Prostate gland (tissue), 2 donors: ENCODE data around the gene NPAT. TPM values are rescaled to one million over a fixed set of nuclear protein-coding genes. Genes with fewer than 3 reads are reported as not detected.
"Not testable (repeated sequence)": the region's sequence is repeated elsewhere in the genome, so short reads cannot be mapped to it uniquely, and the experiment has no call there.

ENCODE experiments used
- DNase-seq: peaks from one replicate; pipeline ENCODE4 v3.0.0-alpha.2; 2019; ENCODE audit warnings: low spot score
- H3K27ac ChIP-seq, 2 donors: fragments of 200-600 bp; sonication (generic); 2 replicates each; pipeline ENCODE4 v1.5.1; 2017 to 2019
- H3K27me3 ChIP-seq: fragments of 200-600 bp; sonication (generic); replicated peaks from 2 replicates; pipeline ENCODE4 v1.5.1; 2019; ENCODE audit not compliant: insufficient read depth
- H3K36me3 ChIP-seq, 2 donors: fragments of 200-600 bp; sonication (generic); 1 replicate in 1 of 2; 2 replicates in 1 of 2; pipeline versions ENCODE4 v1.5.1 to v1.8.1; 2017 to 2019
- H3K4me1 ChIP-seq: fragments of 200-600 bp; sonication (generic); replicated peaks from 2 replicates; pipeline ENCODE4 v1.5.1; 2019
- H3K4me3 ChIP-seq, 2 donors: fragments of 200-600 bp; sonication (generic); 2 replicates each; pipeline ENCODE4 v1.5.1; 2017 to 2019
- H3K9me3 ChIP-seq: fragments of 200-600 bp; sonication (generic); 2 replicates; pipeline ENCODE4 v1.5.1; 2017
- POLR2A ChIP-seq: fragments of 450-650 bp; IDR thresholded peaks from one replicate; pipeline ENCODE4 v1.6.1; 2016; ENCODE audit warnings: antibody characterized with exemption, mild to moderate bottlenecking
- POLR2AphosphoS5 ChIP-seq: sonication (generic); formaldehyde crosslinking; IDR thresholded peaks from one replicate; pipeline ENCODE4 v1.6.1; 2017; ENCODE audit warnings: antibody characterized with exemption
- WGBS: methylation state at CpG from one replicate; pipeline ENCODE4 v1.1.5; 2018; 5-methylcytosine and 5-hydroxymethylcytosine counted together
- intact Hi-C: fragments of 100-400 bp; cut with DNase I; formaldehyde crosslinking; loops from one replicate; pipeline ENCODE4 v1.14.2; 2022
- total RNA-seq, 2 donors: library from RNA; depleted of rRNA; stranded (reverse); fragments of >200 nt; gene quantifications; one replicate each; pipeline ENCODE4 v1.1.0, GENCODE V29; 2016
- TF ChIP-seq, protein P1 (sequence below), 4 experiments: fragments of 200-600 bp in 2 of 4; fragments of 450-650 bp in 2 of 4; sonication (generic) in 2 of 4; IDR thresholded peaks; 1 replicate in 3 of 4; 2 replicates in 1 of 4; pipeline ENCODE4 v1.5.1; 2016 to 2019; ENCODE audit warnings: antibody characterized with exemption in 4 of 4, mild to moderate bottlenecking in 2 of 4, moderate library complexity in 2 of 4

Gene NPAT
- total RNA-seq, 2 donors from 2014 or later, result 18.1 to 25.3 TPM

DNA sequence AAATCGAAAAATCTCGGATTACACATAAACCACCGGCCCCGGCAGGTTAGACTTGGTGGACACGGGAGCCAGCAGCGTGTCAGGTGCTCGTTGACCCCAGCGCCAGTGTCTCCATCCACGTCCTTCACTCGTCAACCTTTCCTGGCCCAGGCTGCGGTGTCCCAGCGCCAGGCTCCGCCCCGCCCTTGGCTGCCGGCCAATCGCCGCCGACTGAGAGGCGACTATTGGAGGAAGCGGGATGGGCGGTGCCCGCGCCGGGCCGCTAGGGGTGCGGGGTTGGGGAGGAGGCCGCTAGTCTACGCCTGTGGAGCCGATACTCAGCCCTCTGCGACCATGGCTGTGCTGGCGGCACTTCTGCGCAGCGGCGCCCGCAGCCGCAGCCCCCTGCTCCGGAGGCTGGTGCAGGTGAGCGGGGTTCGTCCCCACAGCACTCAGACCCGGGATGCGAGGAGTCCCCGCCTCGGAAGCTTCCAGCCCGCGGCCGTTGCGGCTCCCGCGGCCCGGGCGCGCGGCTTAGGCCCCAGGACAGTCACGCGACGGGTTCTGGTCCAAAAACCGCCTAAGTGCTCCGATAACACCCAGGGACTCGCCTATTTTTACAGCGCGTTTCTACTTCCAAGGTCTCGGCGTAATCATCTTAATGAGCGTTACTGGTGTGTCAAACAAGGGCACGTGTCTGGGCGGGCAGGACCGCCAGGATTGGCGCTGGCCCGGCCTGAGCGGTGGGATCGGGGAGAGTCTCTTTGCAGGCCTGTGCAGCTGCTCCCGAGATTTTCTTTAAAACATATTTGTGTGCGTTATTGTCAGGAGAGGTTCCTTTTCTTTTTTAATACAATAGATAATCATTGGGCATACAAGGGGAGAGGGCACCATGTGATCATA, 100.9 kb downstream of the NPAT start, which contains the start of gene ACAT1:
TSS of gene ACAT1 (plus strand) at position 294 of the 882 bp plus-strand sequence. CDS start at position 334, 40 bp downstream.
- H3K36me3 ChIP-seq, result no peaks in the 10 kb centered on the region
- H3K27ac ChIP-seq, result peak within 1 kb of the TSS; percentile 87 to 89
- WGBS, result under 1% methylated on average over 54 of the region's 73 CpGs
- H3K27me3 ChIP-seq, result no peaks in the 10 kb centered on the region
- peaks cover 4% of the 10 kb centered on the region for H3K4me1 ChIP-seq
- intact Hi-C loops, result loop anchor here (2.0 to 10.0 kb wide), 3 partner anchors 101 to 541 kb away; partner anchors contain the start of genes ATM, NPAT and POGLUT3
- peak; percentile 94 for DNase-seq
- H3K9me3 ChIP-seq, result no peaks in the 10 kb centered on the region
- TF ChIP-seq, protein P1, sequence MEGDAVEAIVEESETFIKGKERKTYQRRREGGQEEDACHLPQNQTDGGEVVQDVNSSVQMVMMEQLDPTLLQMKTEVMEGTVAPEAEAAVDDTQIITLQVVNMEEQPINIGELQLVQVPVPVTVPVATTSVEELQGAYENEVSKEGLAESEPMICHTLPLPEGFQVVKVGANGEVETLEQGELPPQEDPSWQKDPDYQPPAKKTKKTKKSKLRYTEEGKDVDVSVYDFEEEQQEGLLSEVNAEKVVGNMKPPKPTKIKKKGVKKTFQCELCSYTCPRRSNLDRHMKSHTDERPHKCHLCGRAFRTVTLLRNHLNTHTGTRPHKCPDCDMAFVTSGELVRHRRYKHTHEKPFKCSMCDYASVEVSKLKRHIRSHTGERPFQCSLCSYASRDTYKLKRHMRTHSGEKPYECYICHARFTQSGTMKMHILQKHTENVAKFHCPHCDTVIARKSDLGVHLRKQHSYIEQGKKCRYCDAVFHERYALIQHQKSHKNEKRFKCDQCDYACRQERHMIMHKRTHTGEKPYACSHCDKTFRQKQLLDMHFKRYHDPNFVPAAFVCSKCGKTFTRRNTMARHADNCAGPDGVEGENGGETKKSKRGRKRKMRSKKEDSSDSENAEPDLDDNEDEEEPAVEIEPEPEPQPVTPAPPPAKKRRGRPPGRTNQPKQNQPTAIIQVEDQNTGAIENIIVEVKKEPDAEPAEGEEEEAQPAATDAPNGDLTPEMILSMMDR (IDR thresholded peaks at IDR 0.05), result peak in 3 of 4 experiments; percentile 40 to 76 (median 69)
- TF ChIP-seq POLR2AphosphoS5 (peak; percentile 90), POLR2A (peak; percentile 70)
- H3K4me3 ChIP-seq, result peak within 1 kb of the TSS; percentile 69 to 73

DNA sequence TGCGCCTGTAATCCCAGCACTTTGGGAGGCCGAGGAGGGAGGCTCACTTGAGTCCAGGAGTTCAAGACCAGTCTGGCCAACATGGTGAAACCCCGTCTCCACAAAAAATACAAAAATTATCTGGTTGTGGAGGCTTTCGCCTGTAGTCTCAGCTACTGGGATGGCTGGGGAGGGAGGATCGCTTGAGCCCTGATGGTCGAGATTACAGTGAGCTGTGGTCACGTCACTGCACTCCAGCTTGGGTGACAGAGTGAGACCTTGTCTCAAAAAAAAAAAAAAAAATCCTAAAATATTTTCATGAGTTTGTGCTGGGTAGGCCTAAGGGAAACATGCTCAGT, 101.5 kb downstream of the NPAT start:
- H3K4me1 ChIP-seq, H3K27me3 ChIP-seq, H3K9me3 ChIP-seq, DNase-seq, H3K36me3 ChIP-seq: not testable (repeated sequence)
- peak overlapping the region; percentile 69 to 73 for H3K4me3 ChIP-seq
- intact Hi-C loops, result loop anchor here (2.0 to 10.0 kb wide), 3 partner anchors 102 to 541 kb away; partner anchors contain the start of genes ATM, NPAT and POGLUT3
- H3K27ac ChIP-seq, result peak overlapping the region; percentile 87 to 89
- 63% methylated on average over 7 of the region's 7 CpGs for WGBS

DNA sequence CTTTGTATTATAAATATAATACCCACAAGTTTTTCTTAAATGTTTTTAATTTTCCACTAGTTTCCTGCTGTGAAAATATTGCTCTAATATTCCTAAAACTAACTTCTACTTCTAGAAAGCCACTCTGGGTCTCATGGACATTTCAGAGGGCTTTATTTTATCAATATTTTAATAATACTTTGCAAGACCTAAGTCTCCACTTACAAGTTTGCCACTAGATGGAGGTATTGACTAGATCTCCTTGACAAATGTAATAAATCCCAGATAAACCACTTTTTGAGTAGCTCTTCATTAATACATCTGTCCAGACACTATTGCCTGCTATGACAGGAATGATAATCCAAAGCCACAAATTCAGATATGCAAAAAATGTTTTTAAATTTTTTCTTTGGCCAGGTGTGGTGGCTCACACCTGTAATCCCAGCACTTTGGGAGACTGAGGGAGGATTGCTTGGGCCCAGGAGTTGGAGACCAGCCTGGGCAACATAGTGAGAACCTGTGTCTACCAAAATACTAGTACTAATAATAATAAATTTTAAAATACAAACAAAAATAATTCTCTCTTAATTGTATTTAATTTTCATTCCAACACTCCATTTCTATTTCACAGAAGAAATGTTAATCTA, 104.6 kb downstream of the NPAT start:
- Histone ChIP-seq H3K36me3 (no peaks in the 10 kb centered on the region), H3K27me3 (no peaks in the 10 kb centered on the region), H3K4me3 (no peak overlapping the region), H3K4me1 (peaks cover 4% of the 10 kb centered on the region), H3K27ac (no peak overlapping the region), H3K9me3 (no peaks in the 10 kb centered on the region)
- DNase-seq, result no peak
- intact Hi-C loops, result loop anchor here (5.0 kb wide), 1 partner anchor 111 kb away; the partner anchor contains the start of gene CUL5
- TF ChIP-seq POLR2A (no peak), POLR2AphosphoS5 (no peak)
- TF ChIP-seq, protein P1 (IDR thresholded peaks at IDR 0.05), result peak in 2 of 4 experiments; percentile 52 to 62

DNA sequence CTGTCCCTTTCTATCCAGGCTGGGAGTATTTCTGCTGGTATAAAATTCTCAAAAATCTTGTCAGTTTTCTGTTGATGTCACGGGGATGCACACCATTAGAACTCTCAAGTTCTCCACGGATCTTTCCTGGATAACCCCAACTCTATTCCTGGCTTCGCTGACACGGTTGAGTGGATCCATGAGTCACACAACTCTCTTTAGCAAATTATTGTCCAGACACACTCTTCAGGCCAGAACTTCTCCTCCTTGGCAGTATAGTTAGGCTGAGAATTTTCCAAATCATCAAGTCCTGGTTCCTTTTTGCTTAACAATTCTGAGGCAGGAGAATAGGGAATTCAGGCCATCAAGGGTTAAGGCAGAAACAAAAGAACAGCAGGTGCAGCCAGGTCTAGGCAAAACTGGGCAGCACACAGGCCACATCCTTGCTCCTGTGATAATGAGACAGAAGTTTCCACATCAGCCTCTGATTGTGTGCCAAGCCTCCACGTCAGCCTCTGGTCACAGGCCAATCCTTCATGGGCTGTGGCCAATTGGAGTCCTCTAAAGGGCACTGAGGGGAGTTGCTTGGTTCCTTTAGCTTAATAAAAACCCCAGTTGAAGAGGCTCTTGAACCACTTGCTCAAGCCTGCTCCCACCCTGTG, 106.8 kb downstream of the NPAT start:
- no peaks in the 10 kb centered on the region for H3K36me3 ChIP-seq
- H3K9me3 ChIP-seq, result no peaks in the 10 kb centered on the region
- peak overlapping the region in 1 of 2 donors; percentile 53 for H3K27ac ChIP-seq
- TF ChIP-seq, protein P1 (IDR thresholded peaks at IDR 0.05), result no peak
- TF ChIP-seq POLR2AphosphoS5, result peak; percentile 73
- peak; percentile 67 for DNase-seq
- H3K27me3 ChIP-seq, result no peaks in the 10 kb centered on the region
- 30% methylated on average over 5 of the region's 5 CpGs for WGBS
- no peak overlapping the region for H3K4me3 ChIP-seq
- H3K4me1 ChIP-seq, result no peaks in the 10 kb centered on the region
- intact Hi-C loops, result loop anchor here (5.0 kb wide), 1 partner anchor 108 kb away; the partner anchor contains the start of gene CUL5

DNA sequence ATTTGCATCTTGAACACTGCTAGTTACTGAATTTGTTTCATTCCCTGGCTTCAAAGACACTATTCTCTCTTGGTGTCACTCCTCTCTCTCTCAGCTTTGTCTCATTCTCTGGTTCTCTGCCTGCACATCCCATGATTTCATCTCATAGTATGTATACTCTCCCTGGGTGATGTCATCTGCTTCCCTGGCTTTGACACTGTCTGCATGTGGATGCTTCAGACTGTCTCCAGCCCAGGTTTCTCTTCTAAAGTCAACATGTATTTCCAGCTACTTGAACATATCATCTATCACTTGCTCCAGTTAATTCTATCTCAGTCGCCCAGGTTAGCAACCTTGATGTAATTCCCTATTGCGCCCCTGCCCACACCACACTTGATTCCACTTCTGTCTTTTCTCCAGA, 110.4 kb downstream of the NPAT start:
- H3K27ac ChIP-seq, result no peak overlapping the region
- no peaks in the 10 kb centered on the region for H3K9me3 ChIP-seq
- no peak for TF ChIP-seq POLR2A
- TF ChIP-seq, protein P1 (IDR thresholded peaks at IDR 0.05), result no peak
- no peak for TF ChIP-seq POLR2AphosphoS5
- DNase-seq, result no peak
- intact Hi-C loops, result no loop called here
- H3K27me3 ChIP-seq, result no peaks in the 10 kb centered on the region
- H3K4me1 ChIP-seq, result no peaks in the 10 kb centered on the region
- WGBS, result 87% methylated on average over 2 of the region's 2 CpGs
- H3K36me3 ChIP-seq, result no peaks in the 10 kb centered on the region
- H3K4me3 ChIP-seq, result no peak overlapping the region
